ENCODE results near the gene SH3GLB1.

DNA sequence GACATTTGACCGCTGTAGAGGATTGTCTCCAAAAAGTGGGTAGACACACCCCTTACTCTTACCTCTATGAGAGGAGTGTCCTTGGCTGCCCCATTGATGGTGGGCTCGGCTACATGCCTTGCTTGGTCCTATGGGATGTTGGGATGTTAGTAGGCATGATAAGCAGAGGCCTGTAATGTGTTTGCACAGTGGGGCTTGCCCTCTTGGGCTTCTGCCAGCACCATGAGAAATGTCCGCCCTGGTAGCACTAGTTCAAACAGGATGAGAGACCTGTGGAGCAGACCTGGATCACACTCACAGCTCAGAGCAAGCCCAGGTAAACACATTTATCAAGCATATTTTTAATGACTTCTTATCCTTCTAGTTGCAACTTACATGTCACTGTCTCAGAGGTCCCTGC, 54.2 kb downstream of the SH3GLB1 start:
- TF ChIP-seq, protein P1, sequence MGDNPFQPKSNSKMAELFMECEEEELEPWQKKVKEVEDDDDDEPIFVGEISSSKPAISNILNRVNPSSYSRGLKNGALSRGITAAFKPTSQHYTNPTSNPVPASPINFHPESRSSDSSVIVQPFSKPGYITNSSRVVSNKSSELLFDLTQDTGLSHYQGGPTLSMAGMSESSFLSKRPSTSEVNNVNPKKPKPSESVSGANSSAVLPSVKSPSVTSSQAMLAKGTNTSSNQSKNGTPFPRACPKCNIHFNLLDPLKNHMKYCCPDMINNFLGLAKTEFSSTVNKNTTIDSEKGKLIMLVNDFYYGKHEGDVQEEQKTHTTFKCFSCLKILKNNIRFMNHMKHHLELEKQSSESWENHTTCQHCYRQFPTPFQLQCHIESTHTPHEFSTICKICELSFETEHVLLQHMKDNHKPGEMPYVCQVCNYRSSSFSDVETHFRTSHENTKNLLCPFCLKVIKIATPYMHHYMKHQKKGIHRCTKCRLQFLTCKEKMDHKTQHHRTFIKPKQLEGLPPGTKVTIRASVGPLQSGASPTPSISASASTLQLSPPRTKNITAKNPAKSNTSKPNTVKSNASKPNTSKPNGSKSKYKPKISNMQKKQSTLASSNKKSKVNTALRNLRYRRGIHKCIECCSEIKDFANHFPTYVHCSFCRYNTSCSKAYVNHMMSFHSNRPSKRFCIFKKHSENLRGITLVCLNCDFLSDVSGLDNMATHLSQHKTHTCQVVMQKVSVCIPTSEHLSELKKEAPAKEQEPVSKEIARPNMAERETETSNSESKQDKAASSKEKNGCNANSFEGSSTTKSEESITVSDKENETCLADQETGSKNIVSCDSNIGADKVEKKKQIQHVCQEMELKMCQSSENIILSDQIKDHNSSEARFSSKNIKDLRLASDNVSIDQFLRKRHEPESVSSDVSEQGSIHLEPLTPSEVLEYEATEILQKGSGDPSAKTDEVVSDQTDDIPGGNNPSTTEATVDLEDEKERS (CRISPR knock-in tag; IDR thresholded peaks at IDR 0.05): no peak
- no peak for TF ChIP-seq GTF2F1 (IDR thresholded peaks at IDR 0.05; ENCODE audit: low read length)
- no peak for TF ChIP-seq XRCC5 (optimal IDR thresholded peaks at IDR 0.05; ENCODE audit: low read length)
- TF ChIP-seq ZNF607 (CRISPR knock-in tag; IDR thresholded peaks at IDR 0.05; ENCODE audit: borderline replicate concordance): no peak
- TF ChIP-seq, protein P2, sequence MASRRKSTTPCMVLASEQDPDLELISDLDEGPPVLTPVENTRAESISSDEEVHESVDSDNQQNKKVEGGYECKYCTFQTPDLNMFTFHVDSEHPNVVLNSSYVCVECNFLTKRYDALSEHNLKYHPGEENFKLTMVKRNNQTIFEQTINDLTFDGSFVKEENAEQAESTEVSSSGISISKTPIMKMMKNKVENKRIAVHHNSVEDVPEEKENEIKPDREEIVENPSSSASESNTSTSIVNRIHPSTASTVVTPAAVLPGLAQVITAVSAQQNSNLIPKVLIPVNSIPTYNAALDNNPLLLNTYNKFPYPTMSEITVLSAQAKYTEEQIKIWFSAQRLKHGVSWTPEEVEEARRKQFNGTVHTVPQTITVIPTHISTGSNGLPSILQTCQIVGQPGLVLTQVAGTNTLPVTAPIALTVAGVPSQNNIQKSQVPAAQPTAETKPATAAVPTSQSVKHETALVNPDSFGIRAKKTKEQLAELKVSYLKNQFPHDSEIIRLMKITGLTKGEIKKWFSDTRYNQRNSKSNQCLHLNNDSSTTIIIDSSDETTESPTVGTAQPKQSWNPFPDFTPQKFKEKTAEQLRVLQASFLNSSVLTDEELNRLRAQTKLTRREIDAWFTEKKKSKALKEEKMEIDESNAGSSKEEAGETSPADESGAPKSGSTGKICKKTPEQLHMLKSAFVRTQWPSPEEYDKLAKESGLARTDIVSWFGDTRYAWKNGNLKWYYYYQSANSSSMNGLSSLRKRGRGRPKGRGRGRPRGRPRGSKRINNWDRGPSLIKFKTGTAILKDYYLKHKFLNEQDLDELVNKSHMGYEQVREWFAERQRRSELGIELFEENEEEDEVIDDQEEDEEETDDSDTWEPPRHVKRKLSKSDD (CRISPR knock-in tag; IDR thresholded peaks at IDR 0.05; ENCODE audit: low read depth): no peak
- TF ChIP-seq, protein P3, sequence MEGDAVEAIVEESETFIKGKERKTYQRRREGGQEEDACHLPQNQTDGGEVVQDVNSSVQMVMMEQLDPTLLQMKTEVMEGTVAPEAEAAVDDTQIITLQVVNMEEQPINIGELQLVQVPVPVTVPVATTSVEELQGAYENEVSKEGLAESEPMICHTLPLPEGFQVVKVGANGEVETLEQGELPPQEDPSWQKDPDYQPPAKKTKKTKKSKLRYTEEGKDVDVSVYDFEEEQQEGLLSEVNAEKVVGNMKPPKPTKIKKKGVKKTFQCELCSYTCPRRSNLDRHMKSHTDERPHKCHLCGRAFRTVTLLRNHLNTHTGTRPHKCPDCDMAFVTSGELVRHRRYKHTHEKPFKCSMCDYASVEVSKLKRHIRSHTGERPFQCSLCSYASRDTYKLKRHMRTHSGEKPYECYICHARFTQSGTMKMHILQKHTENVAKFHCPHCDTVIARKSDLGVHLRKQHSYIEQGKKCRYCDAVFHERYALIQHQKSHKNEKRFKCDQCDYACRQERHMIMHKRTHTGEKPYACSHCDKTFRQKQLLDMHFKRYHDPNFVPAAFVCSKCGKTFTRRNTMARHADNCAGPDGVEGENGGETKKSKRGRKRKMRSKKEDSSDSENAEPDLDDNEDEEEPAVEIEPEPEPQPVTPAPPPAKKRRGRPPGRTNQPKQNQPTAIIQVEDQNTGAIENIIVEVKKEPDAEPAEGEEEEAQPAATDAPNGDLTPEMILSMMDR (CRISPR knock-in tag; IDR thresholded peaks at IDR 0.05): no peak
- TF ChIP-seq FOXJ3 (CRISPR knock-in tag; IDR thresholded peaks at IDR 0.05; ENCODE audit: borderline replicate concordance): no peak
